HCT116 (cell line): ENCODE measurements around the gene ETV7. TPM values are rescaled to one million over a fixed set of nuclear protein-coding genes. Genes with fewer than 3 reads are reported as not detected.

ENCODE experiments used
- ATAC-seq: fragments of 200-7000 bp; cut with Tn5 transposase; 2 replicates; pipeline ENCODE4 v1.9.1; 2020; ENCODE audit warnings: mild to moderate bottlenecking, moderate library complexity
- BruUV-seq: library from RNA; stranded (reverse); fragments of 400-500 nt; replicated peaks from 2 replicates; lab custom pipeline; 2021; lab: Mats Ljungman, UMichigan
- CTCF ChIA-PET: fragments of 300-600 bp; sonication (Branson Sonifier 250); formaldehyde crosslinking; loops from one replicate; lab custom pipeline; 2021; ENCODE audit warnings: antibody characterized with exemption; lab: Charles Lee
- POLR2A ChIA-PET: fragments of 300-600, 350-600 bp; sonication (Branson Sonifier 250); formaldehyde crosslinking; loops from one replicate; lab custom pipeline; 2021; ENCODE audit warnings: antibody characterized with exemption; lab: Charles Lee
- RAD21 ChIA-PET, 2 experiments: fragments of 300-600 bp; sonication (Branson Sonifier 250); formaldehyde crosslinking; loops; one replicate each; lab custom pipeline; 2023; ENCODE audit warnings: low total read pairs in 2 of 2; ENCODE audit not compliant: uncharacterized antibody in 2 of 2, unreplicated experiment in 2 of 2, low non-redundant PET in 1 of 2; lab: Charles Lee
- DNase-seq: peaks from one replicate; pipeline ENCODE4 v3.0.0-alpha.2; 2010; ENCODE audit warnings: low read depth, low spot score
- H2AFZ ChIP-seq: fragments of 200-600 bp; shearing (Covaris generic), sonication (generic); 2 replicates; pipeline ENCODE4 v1.6.1; 2017; ENCODE audit warnings: low read depth, mixed run types, mixed read lengths, antibody characterized with exemption, low read length; ENCODE audit not compliant: poor library complexity, severe bottlenecking
- H3K27ac ChIP-seq: 2 replicates; pipeline ENCODE4 v1.5.1; 2012; ENCODE audit warnings: low read depth, low read length
- H3K27me3 ChIP-seq: fragments of 200-600 bp; sonication (generic); 2 replicates; pipeline ENCODE4 v1.6.1; 2016; ENCODE audit warnings: mixed run types, low read length, mixed read lengths; ENCODE audit not compliant: insufficient read depth
- H3K36me3 ChIP-seq, 2 experiments: fragments of 200-500 bp in 1 of 2; fragments of 200-600 bp in 1 of 2; sonication (Bioruptor generic) in 1 of 2; sonication (generic) in 1 of 2; 2 replicates each; pipeline versions ENCODE4 v1.5.1 to v1.6.1; 2014 to 2016; ENCODE audit warnings: low read length in 2 of 2, inconsistent platforms in 1 of 2, mixed read lengths in 1 of 2, mixed run types in 1 of 2; ENCODE audit not compliant: insufficient read depth in 2 of 2, control insufficient read depth in 1 of 2
- H3K4me1 ChIP-seq, 2 experiments: fragments of 200-600 bp in 1 of 2; sonication (generic) in 1 of 2; 2 replicates each; pipeline versions ENCODE4 v1.5.1 to v1.6.1; 2012 to 2017; ENCODE audit warnings: low read length in 2 of 2, inconsistent platforms in 1 of 2, mild to moderate bottlenecking in 1 of 2, mixed read lengths in 1 of 2, mixed run types in 1 of 2, moderate library complexity in 1 of 2; ENCODE audit not compliant: insufficient read depth in 2 of 2, control insufficient read depth in 1 of 2
- H3K4me2 ChIP-seq: fragments of 200-600 bp; sonication (generic); 2 replicates; pipeline ENCODE4 v1.6.1; 2017; ENCODE audit warnings: mixed run types, low read length, mixed read lengths
- H3K4me3 ChIP-seq, 2 experiments: fragments of 200-600 bp in 1 of 2; sonication (generic) in 1 of 2; replicated peaks in 1 of 2; 2 replicates each; pipeline ENCODE4 v1.5.1; 2011 to 2016; ENCODE audit warnings: low read length in 2 of 2, control low read depth in 1 of 2, low read depth in 1 of 2, mild to moderate bottlenecking in 1 of 2, mixed read lengths in 1 of 2, mixed run types in 1 of 2
- H3K79me2 ChIP-seq: fragments of 200-600 bp; sonication (generic); 2 replicates; pipeline ENCODE4 v1.6.1; 2017; ENCODE audit warnings: mild to moderate bottlenecking, mixed run types, low read length, moderate library complexity, mixed read lengths; ENCODE audit not compliant: insufficient read depth
- H3K9ac ChIP-seq: fragments of 200-600 bp; sonication (generic); 2 replicates; pipeline ENCODE4 v1.6.1; 2016; ENCODE audit warnings: low read length, mixed read lengths
- H3K9me2 ChIP-seq: fragments of 200-600 bp; sonication (generic), shearing (Covaris generic); 2 replicates; pipeline ENCODE4 v1.6.1; 2017; ENCODE audit warnings: mixed run types, mild to moderate bottlenecking, moderate library complexity; ENCODE audit not compliant: insufficient read depth
- H3K9me3 ChIP-seq, 2 experiments: fragments of 200-500 bp in 1 of 2; fragments of 200-600 bp in 1 of 2; sonication (Bioruptor generic) in 1 of 2; sonication (generic) in 1 of 2; 2 replicates each; pipeline ENCODE4 v1.6.1; 2014 to 2017; ENCODE audit warnings: low read length in 2 of 2, mixed read lengths in 2 of 2, inconsistent platforms in 1 of 2, low read depth in 1 of 2, mild to moderate bottlenecking in 1 of 2, mixed run types in 1 of 2, moderate library complexity in 1 of 2; ENCODE audit not compliant: control insufficient read depth in 1 of 2, insufficient read depth in 1 of 2
- H4K20me1 ChIP-seq: fragments of 200-600 bp; sonication (generic), shearing (Covaris generic); 2 replicates; pipeline ENCODE4 v1.6.1; 2017; ENCODE audit warnings: mixed run types, mild to moderate bottlenecking, moderate library complexity; ENCODE audit not compliant: insufficient read depth
- CBX3 ChIP-seq: IDR thresholded peaks from 2 replicates; pipeline ENCODE4 v1.6.1; 2012; ENCODE audit warnings: low read depth
- CEBPB ChIP-seq: IDR thresholded peaks from 2 replicates; pipeline ENCODE4 v1.6.1; 2012; ENCODE audit warnings: low read depth
- CTCF ChIP-seq, 3 experiments: fragments of 200-600 bp in 1 of 3; sonication (generic) in 1 of 3; IDR thresholded peaks in 2 of 3; conservative IDR thresholded peaks in 1 of 3; 2 replicates each; pipeline ENCODE4 v1.5.1; 2012 to 2017; ENCODE audit warnings: low read depth in 2 of 3, low read length in 2 of 3, antibody characterized with exemption in 1 of 3, borderline replicate concordance in 1 of 3, control low read depth in 1 of 3, mild to moderate bottlenecking in 1 of 3, mixed read lengths in 1 of 3, mixed run types in 1 of 3, moderate library complexity in 1 of 3; ENCODE audit not compliant: insufficient read depth in 1 of 3
- EGR1 ChIP-seq: IDR thresholded peaks from 2 replicates; pipeline ENCODE4 v1.6.1; 2012; ENCODE audit warnings: low read depth
- EZH2 ChIP-seq: fragments of 200-600 bp; sonication (generic); IDR thresholded peaks from 2 replicates; pipeline ENCODE4 v1.6.1; 2017; ENCODE audit warnings: antibody characterized with exemption, mixed run types
- EZH2phosphoT487 ChIP-seq: fragments of 200-600 bp; IDR thresholded peaks from 2 replicates; pipeline ENCODE4 v1.6.1; 2018; ENCODE audit warnings: antibody characterized with exemption, borderline replicate concordance
- FOSL1 ChIP-seq: IDR thresholded peaks from 2 replicates; pipeline ENCODE4 v1.6.1; 2012; ENCODE audit warnings: low read depth
- JUND ChIP-seq: IDR thresholded peaks from 2 replicates; pipeline ENCODE4 v1.6.1; 2012
- MAX ChIP-seq: IDR thresholded peaks from 2 replicates; pipeline ENCODE4 v1.6.1; 2012
- POLR2A ChIP-seq: IDR thresholded peaks from 2 replicates; pipeline ENCODE4 v1.7.0; 2011; ENCODE audit warnings: borderline replicate concordance; ENCODE audit not compliant: insufficient read depth, insufficient read length; ENCODE audit errors: extremely low read depth
- POLR2AphosphoS5 ChIP-seq: IDR thresholded peaks from 2 replicates; pipeline ENCODE4 v1.6.1; 2011; ENCODE audit warnings: mild to moderate bottlenecking, low read depth, low read length, moderate library complexity
- RAD21 ChIP-seq: IDR thresholded peaks from 2 replicates; pipeline ENCODE4 v1.6.1; 2012; ENCODE audit warnings: low read depth, mild to moderate bottlenecking
- REST ChIP-seq: IDR thresholded peaks from 2 replicates; pipeline ENCODE4 v1.6.1; 2012; ENCODE audit warnings: low read depth
- SRF ChIP-seq: IDR thresholded peaks from 2 replicates; pipeline ENCODE4 v1.6.1; 2012; ENCODE audit warnings: low read depth
- TCF7L2 ChIP-seq: IDR thresholded peaks from 2 replicates; pipeline ENCODE4 v1.7.0; 2011; ENCODE audit warnings: borderline replicate concordance, inconsistent platforms; ENCODE audit not compliant: insufficient read depth, insufficient read length; ENCODE audit errors: extremely low read depth
- YY1 ChIP-seq: IDR thresholded peaks from 2 replicates; pipeline ENCODE4 v1.6.1; 2011; ENCODE audit warnings: low read length, low read depth, moderate library complexity, mild to moderate bottlenecking; ENCODE audit not compliant: insufficient replicate concordance; ENCODE audit errors: extremely low read depth
- ZBTB33 ChIP-seq: IDR thresholded peaks from 2 replicates; pipeline ENCODE4 v1.6.1; 2011; ENCODE audit warnings: mild to moderate bottlenecking, low read length, moderate library complexity; ENCODE audit not compliant: insufficient replicate concordance; ENCODE audit errors: extremely low read depth
- ZFX ChIP-seq: fragments of 450-650 bp; IDR thresholded peaks from 2 replicates; pipeline ENCODE4 v1.6.1; 2017
- ZNF274 ChIP-seq: fragments of 200-500 bp; sonication (Bioruptor generic); IDR thresholded peaks from 2 replicates; pipeline ENCODE4 v1.6.1; 2014; ENCODE audit warnings: mild to moderate bottlenecking, low read depth, low read length, inconsistent platforms
- intact Hi-C: fragments of 100-400 bp; cut with micrococcal nuclease; formaldehyde crosslinking; loops from 2 replicates; pipeline ENCODE4 v1.10.0; 2022
- total RNA-seq: library from RNA; stranded (reverse); gene quantifications from one replicate; pipeline ENCODE4 v1.2.1, GENCODE V29; 2021; ENCODE audit not compliant: unreplicated experiment

ETV7 gene
- total RNA-seq, 1 experiment from 2014 or later = 1.0 TPM

- RAD21 ChIA-PET = no interaction called here
- Histone ChIP-seq H3K4me3 (peak overlapping the region; percentile 33 to 49), H3K36me3 (no peaks in the 10 kb centered on the region), H3K4me1 (peaks cover 6 to 26% of the 10 kb centered on the region in 2 experiments; a peak in 3 of 4 replicates), H3K27ac (no peak overlapping the region), H3K4me2 (peak overlapping the region; percentile 75), H3K9me3 (no peaks in the 10 kb centered on the region), H4K20me1 (no peaks in the 10 kb centered on the region), H3K27me3 (no peaks in the 10 kb centered on the region), H3K9ac (peak overlapping the region; percentile 53), H3K79me2 (no peaks in the 10 kb centered on the region), H3K9me2 (no peaks in the 10 kb centered on the region), H2AFZ (peak overlapping the region; percentile 76)
- DNase-seq = peak; percentile 95
- CTCF ChIA-PET = interaction anchor here (0.7 to 1.6 kb wide), 5 partner anchors 9 to 359 kb away, joined by 3 to 9 read pairs (median 3); no protein-coding TSS in a partner anchor
- no TSS peak for BruUV-seq
- ATAC-seq = peak; percentile 97
- intact Hi-C loops = loop anchor here (1.0 to 5.0 kb wide), 3 partner anchors 153 to 259 kb away; partner anchors contain the start of gene SRSF3
- POLR2A ChIA-PET = interaction anchor here (1.0 to 1.4 kb wide), 2 partner anchors 18 to 20 kb away, joined by 5 to 8 read pairs; partner anchors contain the start of gene KCTD20
- no peak for TF ChIP-seq EZH2
- TF ChIP-seq MAX = peak; percentile 94
- TF ChIP-seq FOSL1 = no peak
- peak; percentile 19 for TF ChIP-seq ZBTB33
- no peak for TF ChIP-seq EZH2phosphoT487
- TF ChIP-seq TCF7L2 = no peak
- no peak for TF ChIP-seq JUND
- peak; percentile 76 for TF ChIP-seq CBX3
- peak; percentile 62 for TF ChIP-seq POLR2AphosphoS5
- peak; percentile 63 for TF ChIP-seq POLR2A
- TF ChIP-seq YY1 = no peak
- TF ChIP-seq RAD21 = peak; percentile 83
- no peak for TF ChIP-seq EGR1
- TF ChIP-seq ZFX = no peak
- TF ChIP-seq REST = no peak
- TF ChIP-seq CTCF (IDR thresholded peaks at IDR 0.05 in 2 of 3, conservative IDR thresholded peaks at IDR 0.05 in 1 of 3; ENCODE audit: borderline replicate concordance in 1 of 3, insufficient read depth in 1 of 3, low read depth in 2 of 3, low read length in 2 of 3) = peak; percentile 58 to 73 (median 61)
- TF ChIP-seq SRF = no peak
- no peak for TF ChIP-seq ZNF274
- TF ChIP-seq CEBPB = no peak
These were observed 35.8 kb upstream of the ETV7 start for GRCh38 chr6:36423101-36423824.
